GM11168 (cell line): ENCODE measurements around the gene RALGAPB.

Experiments
- in situ Hi-C: fragments of 300-500 bp; cut with MboI; formaldehyde crosslinking; loops from one replicate; pipeline ENCODE4 v1.12.0; 2022; ENCODE audit warnings: low sequenced_read_pairs; ENCODE audit not compliant: unreplicated experiment

RALGAPB gene

GRCh38 chr20:38543014-38543906 lies 70.6 kb downstream of the RALGAPB start:
- in situ Hi-C loops = no loop called here

- in situ Hi-C loops = no loop called here
These were observed 73.1 kb downstream of the RALGAPB start for GRCh38 chr20:38545771-38546170.

- in situ Hi-C loops = no loop called here
These were observed 74.8 kb downstream of the RALGAPB start for GRCh38 chr20:38547288-38548085.

DNA sequence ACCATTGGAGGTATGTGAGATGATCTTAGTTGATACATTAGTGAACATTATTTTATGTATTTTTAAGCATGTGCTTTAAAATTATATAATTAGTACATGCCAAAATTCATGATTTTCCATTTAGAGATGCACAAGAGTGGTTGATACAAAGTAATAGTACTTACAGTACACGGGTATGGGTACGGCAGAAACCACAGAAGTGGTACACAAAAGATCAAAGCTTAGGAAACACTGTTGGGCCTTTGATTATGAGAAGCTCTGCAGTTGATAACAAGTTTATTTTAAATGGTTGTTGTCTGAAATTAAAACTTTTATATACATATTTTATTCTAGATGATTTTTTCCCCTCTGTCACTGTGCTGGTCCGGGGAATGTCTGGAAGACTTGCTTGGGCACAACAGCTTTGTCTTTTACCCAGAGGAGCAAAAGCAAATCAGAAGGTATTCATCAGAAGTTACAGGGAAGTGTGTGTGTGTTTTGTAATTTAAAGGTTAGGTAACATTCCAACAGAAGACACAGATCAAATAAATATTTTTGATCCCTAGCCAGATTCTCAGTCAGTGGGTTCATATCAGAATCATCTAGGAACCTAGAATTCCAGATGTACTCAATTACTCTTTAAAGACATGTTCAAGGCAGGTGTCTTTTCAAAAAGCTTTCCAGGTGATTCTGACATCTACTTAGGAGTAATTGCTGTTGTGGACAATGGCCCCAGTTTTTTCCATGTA lies 75.9 kb downstream of the RALGAPB start:
- in situ Hi-C loops = no loop called here

GRCh38 chr20:38550274-38550673 lies 77.6 kb downstream of the RALGAPB start:
- in situ Hi-C loops = no loop called here

GRCh38 chr20:38551056-38551626 lies 78.5 kb downstream of the RALGAPB start:
- in situ Hi-C loops = no loop called here

DNA sequence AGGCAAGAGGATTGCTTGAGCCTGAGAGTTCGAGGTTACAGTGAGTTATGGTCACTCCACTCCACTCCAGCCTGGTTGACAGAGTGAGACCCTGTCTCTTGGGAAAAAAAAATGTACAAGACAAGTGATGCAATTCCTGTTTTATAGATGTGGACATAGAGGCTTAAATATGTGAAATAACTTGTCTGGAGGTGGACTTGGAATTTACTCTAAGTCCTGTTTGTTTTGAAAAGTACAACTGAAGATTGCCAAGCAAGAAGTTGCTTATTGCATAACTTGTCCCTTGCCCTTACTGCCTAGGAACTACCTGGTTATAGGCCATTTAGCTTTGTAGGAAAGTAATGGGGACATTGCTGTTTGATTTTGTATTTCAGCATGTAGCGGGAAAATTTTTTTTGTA lies 82.3 kb downstream of the RALGAPB start:
- in situ Hi-C loops = no loop called here

DNA sequence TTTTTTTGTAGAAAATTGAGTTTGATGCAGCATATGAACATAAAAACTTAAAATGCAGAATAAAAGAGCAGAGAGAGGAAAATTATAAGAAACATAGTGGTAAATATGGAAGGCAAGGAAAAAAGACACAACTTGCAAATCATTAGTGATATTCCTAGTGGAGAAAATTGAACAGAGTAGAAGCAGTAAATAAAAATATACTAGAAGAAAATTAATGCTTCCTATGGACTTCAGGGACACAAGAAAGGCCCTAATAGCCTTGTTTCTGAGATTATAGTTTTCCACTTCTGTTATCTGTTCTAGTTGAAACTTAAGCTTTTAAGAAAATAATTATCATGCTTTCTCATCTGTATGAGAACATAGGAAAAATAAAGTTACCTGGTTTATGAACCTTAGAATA lies 82.8 kb downstream of the RALGAPB start:
- in situ Hi-C loops = no loop called here

- in situ Hi-C loops = no loop called here
These were observed 84.5 kb downstream of the RALGAPB start for GRCh38 chr20:38557174-38557573.

DNA sequence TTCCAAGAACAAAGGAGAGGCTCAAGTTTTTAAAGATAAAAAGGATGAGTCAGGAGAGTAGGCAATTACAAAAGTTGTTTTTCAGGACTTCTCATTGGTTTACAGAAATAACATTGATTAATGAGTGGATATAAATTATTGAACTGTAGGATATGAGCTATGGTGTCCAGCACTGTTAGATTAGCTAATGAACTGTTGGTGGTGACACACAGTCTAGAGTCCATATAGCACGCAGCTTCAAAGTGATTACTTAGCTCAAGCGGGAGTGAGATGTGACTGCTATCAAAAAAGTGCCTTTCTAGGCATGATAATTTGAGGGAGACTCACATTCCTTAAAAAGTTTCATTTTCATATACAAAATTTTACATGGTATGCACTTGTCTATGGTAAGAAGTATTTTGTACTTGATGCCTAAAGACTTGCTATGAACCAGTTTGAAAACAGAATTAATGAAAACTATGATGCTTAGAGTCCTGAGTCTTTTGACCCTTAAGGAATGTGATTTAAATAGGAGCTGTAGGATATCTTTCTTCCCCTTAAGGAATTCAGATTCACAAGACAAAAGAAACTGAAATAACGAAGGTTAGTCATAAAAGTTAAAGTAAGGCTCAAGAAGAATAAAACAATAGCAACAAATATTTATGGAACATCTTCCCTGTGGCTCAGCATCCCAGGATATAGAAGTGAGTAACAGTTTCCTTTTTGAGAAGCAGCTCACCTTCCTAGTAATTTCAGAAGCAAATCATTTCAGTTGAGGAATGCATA lies 86.1 kb downstream of the RALGAPB start:
- in situ Hi-C loops = no loop called here

GRCh38 chr20:38559764-38560163 lies 87.1 kb downstream of the RALGAPB start:
- in situ Hi-C loops = no loop called here

DNA sequence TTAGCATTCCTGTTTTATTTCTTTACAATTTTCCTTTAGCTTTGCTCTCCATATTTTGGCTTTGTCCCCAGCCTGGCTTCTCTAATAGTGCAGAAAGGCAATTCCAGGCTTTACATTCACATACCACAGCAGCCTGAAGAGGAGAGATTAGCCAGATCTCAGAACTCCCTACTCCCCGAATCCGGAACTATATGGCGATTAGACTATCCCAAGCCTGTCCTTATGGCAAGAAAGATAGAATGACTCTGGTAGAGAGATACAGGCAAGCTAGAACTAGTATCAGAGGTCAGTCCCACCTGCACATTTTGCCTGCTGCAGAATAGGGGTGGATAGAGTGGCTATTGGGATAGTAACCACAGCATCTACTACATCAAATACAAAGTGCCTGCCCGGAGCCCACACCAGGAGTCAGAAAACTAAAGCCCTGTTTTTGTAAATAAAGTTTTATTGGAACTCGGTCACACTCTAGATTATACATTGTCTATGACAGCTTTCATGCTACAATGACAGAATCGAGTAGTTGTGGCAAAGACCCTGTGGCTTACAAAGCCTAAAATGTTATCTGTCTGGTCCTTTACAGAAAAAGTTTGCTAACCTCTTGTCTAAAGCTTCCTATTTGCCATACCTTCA lies 91.3 kb downstream of the RALGAPB start:
- in situ Hi-C loops = no loop called here

GRCh38 chr20:38564680-38565079 lies 92.0 kb downstream of the RALGAPB start:
- in situ Hi-C loops = no loop called here

DNA sequence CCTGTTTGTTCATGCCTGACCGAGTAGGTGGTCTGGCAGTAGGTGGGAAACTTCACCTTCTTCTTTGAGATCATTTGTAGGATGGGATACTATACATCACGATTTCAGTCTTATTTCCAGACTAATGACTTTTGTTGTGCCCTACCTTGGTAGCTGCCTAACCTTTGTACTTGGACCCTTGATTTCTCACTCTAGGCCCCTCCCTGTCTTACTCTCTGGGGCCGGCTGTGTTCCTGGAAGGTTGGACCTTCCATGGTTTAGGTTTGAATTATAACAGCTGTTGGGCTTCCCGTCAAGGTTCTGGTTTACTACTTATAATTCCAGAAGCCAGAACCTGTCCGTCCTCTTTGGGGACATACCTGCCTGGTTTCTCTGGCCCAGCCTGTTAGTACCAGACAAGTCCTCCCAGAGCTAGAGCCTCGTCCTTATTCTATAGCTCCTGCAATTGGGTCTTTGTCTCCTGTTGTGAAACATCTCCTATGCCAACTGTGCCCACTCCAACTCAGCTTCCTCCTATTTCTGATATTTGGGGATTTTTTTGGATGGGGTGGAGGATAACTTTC lies 93.5 kb downstream of the RALGAPB start:
- in situ Hi-C loops = no loop called here

- in situ Hi-C loops = no loop called here
These were observed 97.3 kb downstream of the RALGAPB start for GRCh38 chr20:38569747-38570525.

GRCh38 chr20:38573413-38573812 lies 100.8 kb downstream of the RALGAPB start:
- in situ Hi-C loops = no loop called here

GRCh38 chr20:38579219-38579910 lies 106.7 kb downstream of the RALGAPB start:
- in situ Hi-C loops = no loop called here

- in situ Hi-C loops = no loop called here
These were observed 107.3 kb downstream of the RALGAPB start for GRCh38 chr20:38579921-38580320.
